HG02571 (cell line): Measurements from ENCODE around the gene NDUFA5.
"Not testable (repeated sequence)": the region's sequence is repeated elsewhere in the genome, so short reads cannot be mapped to it uniquely, and the experiment has no call there.

Experiments used
- ATAC-seq: cut with Tn5 transposase; IDR thresholded peaks from one replicate; pipeline ENCODE4 v1.9.1; 2021; ENCODE audit warnings: mild to moderate bottlenecking, moderate library complexity; ENCODE audit not compliant: unreplicated experiment

NDUFA5 gene

DNA sequence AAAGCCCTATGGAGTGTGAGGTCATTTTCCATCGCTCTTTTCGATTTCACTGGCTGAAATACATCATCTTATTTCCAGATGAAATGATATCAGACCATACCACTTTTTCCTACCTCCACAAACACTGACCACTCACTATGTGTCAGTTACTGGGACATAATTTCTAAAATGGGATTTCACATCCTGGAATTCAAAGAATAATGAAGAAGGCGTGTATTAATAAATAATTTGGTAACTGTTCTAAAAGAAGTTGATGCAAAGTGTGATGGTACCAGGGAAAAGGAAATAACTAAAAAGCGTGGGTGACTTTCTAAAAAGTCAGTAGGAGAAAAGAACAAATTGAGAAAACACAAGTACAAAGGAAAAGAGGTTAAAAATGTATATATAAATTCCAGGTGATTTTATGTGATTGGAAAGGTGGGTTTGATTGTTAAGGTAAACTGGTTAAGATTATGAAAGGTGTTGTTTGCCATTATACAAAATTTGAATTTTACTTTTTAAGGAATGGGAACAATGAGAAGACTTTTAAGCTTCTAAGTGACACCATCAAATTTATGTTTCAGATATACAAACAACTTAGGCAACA is 764 bp upstream of the NDUFA5 start:
- no peak for ATAC-seq

GRCh38 chr7:123557016-123557397 is 611 bp downstream of the NDUFA5 start:
- no peak for ATAC-seq

- no peak for ATAC-seq
Measured at GRCh38 chr7:123555484-123555883, 2.1 kb downstream of the NDUFA5 start.

GRCh38 chr7:123553159-123553558 is 4.5 kb downstream of the NDUFA5 start:
- no peak for ATAC-seq

GRCh38 chr7:123552641-123553040 is 5.0 kb downstream of the NDUFA5 start:
- no peak for ATAC-seq

- ATAC-seq: not testable (repeated sequence)
Measured at GRCh38 chr7:123552134-123552533, 5.5 kb downstream of the NDUFA5 start.

DNA sequence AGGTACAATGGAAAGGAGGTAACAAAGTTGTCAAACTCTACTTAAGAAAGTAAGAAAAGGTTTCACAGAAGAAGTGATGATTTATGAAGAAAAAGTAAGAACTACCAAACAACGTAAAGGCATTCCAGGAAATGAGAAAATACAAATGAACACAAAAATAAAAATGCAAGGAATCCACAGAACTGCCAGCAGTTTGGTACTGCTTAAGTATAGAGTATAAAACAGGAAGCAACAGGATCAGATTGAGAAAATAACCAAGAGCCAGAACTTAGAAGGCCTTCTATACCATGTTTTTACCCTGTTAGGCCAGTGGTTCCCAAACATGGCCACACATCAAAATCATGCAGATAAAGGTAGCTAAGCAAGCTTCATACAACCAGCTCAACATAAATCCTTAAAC is 9.2 kb downstream of the NDUFA5 start:
- ATAC-seq: no peak

DNA sequence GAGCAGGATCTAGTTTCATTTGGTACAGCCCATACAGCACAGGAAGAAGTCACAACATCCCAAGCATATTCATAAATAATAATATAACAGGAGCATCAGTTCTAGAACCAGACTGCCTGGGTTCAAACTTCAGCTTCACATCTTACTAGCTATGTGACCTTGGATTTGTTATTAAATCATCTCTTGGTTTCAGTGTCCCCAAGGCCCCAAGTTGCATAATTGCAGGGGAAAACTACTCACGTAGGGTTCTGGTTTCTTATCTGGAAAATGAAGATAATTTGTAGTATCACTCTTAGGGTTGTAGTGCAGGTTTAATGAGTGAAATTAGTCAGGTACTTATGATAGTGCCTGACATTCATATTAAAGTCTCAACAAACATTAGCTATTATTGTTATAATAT is 17.7 kb downstream of the NDUFA5 start:
- ATAC-seq: no peak

DNA sequence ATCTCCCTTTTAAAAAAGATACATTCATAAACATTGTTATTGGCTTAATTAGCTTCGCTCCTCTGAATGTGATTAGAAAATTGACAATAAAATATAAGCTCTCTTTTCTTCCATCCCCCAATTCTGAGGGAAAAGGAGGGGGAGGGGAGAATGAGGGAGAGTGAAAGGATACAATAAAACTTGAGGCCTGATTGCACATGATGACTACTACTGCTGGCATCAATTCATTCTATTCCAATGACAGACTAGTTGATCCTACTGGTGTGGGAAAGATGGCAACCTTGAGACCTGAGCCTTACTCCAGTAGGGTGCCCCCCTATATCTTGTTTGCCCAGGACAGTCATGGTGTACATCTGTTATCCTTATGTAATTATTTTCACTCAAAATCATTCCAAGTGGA is 18.7 kb downstream of the NDUFA5 start:
- no peak for ATAC-seq

GRCh38 chr7:123538189-123538714 is 19.4 kb downstream of the NDUFA5 start:
- no peak for ATAC-seq

- ATAC-seq: no peak
Measured at GRCh38 chr7:123537026-123537642, 20.5 kb downstream of the NDUFA5 start.

- ATAC-seq: no peak
Measured at GRCh38 chr7:123535517-123535916, 22.1 kb downstream of the NDUFA5 start.

DNA sequence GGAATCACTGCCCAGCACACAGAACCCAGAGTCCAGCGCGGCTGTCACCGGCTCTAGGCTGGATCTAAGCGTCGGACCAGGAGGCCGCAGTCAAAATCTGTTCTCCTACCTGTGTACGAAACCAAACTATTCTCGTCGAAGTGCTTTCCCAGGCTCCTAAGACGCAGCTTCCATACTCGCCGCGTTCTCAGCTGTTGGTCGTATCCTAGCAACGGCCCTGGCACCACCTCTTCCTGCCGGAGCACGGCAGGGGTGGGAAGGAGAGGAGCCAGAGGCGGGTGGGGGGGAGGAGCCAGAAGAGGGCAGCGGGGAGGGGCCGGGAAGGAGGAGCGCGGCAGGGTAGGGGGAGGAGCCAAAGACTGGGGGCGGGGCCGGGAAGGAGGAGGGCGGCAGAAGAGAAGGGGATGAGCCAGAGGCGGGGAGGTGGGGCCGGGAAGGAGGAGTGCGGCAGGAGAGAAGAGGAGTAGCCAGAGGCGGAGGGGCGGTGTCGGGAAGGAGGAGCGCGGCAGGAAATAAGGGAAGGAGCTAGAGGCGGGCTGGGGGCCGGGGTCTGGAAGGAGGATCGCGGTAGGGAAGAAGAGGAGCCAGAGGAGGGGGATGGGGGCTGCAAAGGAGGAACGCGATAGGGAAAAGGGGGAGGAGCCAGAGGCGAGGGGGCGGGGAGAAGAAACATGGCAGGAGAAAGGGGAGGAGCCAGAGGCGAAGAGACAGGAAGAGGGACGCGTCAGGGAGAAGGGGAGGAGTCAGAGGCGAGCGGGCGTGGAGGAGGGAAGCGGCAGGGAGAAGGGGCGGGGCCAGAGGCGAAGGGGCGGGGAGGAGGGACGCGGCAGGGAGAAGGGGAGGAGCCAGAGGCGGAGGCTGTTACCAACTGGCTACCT is 23.0 kb downstream of the NDUFA5 start, which contains the start of gene IQUB:
IQUB (minus strand) TSS at position 213 of the 878 bp plus-strand sequence. CDS start 22,255 bp downstream, outside the sequence.
- ATAC-seq: peak; percentile 75

- ATAC-seq: peak; percentile 8
Measured at GRCh38 chr7:123533929-123534382, 23.7 kb downstream of the NDUFA5 start.

DNA sequence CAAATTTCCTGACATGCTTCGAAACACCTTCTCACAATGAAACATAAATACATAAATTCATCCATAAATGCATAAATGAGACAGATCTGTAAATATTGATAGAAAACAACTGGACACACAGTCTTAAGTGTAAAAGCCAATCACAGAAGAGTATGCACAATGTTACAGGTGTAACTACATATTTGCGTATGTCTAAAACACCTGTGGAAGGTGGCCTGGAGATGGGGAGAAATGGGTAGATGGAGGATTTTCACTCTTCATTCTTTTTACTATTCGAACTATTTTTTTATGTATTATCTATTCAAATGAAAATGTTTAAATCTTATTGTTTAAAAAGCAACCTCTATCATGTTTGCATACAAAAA is 24.1 kb downstream of the NDUFA5 start:
- ATAC-seq: no peak

DNA sequence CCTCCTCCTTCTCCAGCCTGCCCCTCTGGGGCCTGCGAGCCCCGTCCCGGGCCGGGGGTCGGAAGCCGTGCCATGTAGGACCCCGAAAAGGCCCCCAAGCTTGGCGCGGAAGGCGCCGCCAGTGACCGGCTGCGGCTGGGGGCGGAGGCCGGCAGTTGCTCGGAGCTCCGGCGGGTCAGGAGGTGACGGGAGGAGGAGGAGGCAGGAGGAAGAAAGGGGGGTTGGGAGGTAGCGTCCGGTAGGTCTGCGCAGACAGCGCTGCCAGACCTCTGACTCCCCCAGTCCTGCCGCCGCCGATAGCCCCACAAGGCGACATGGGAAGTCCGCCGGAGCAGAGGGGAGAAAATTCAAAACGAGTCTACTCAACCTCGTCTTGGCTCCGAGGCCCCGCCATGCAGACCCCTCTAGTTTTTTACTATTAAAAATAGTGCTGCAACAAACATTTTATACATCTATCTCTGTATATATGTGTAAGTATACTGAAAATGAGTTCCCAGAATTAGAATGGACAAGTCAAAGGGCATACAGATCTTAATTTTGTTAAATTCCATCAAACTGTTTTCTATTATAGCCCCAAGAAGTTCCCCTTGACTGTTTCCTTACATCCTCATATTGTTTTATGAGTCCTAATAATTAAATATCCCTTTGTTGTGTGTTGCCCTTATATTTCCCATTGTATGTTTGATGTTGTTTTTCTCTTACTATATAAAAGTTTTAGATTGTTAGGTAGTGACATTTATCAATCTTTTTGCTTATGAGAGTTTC is 24.6 kb downstream of the NDUFA5 start:
- peak; percentile 42 for ATAC-seq

GRCh38 chr7:123532343-123532742 is 25.3 kb downstream of the NDUFA5 start:
- peak; percentile 4 for ATAC-seq

DNA sequence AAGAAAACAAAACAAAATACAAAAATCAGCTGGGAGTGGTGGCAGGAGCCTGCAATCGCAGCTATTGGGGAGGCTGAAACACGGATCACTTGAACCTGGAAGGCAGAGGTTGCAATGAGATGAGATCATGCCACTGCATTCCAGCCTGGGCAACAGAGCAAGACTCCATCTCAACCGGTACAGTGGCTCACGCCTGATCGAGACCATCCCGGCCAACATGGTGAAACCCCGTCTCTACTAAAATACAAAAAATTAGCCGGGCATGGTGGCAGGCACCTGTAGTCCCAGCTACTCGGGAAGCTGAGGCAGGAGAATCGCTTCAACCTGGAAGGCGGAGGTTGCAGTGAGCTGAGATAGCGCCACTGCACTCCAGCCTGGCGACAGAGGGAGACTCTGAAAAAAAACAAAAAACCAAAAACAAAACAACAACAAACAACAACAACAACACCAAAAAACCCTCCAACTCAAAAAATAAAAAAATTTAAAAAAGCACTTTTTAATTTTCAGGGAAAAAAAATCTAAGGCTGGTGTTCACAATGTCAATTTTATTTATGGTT is 27.5 kb downstream of the NDUFA5 start:
- not testable (repeated sequence) for ATAC-seq

DNA sequence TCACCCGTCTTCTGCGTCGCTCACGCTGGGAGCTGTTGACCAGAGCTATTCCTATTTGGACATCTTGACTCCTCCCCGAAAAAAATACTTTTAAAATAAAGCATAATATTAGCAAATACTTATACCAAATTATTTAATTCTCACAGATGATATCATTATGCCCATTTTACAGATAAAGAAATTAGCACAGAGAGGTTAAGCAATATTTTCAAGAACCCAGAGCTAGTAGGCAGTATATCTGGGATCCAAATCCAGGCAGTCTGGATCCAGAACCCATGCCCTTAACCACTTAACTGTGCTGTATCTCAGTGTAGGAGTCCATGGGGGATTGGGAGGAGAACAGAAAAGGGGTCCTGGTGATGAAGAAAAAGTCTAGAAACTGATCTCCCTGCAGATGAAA is 29.4 kb downstream of the NDUFA5 start:
- no peak for ATAC-seq

GRCh38 chr7:123527712-123528225 is 29.8 kb downstream of the NDUFA5 start:
- not testable (repeated sequence) for ATAC-seq
